ENCODE results near the gene KLHL7.

DNA sequence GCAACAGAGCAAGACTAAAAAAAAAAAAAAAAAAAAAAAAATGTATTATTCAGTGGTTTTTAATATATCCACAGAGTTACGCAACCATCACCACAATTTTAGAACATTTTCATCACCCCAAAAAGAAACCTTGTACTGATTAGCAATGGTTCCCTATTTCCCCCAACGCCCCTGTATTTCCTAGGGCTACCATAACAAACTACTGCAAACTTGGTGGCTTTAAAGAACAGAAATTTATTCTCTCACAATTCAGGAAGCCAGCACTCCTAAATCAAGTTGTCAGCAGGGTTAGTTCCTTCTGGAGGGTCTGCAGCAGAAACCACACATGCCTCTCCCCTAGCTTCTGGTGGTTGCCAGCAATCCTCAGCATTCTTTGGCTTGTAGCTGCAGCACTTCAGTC lies 70.4 kb downstream of the KLHL7 start:
- TF ChIP-seq EP300 (IDR thresholded peaks at IDR 0.05) (no peak), CTCF (IDR thresholded peaks at IDR 0.05) (no peak), POLR2AphosphoS5 (IDR thresholded peaks at IDR 0.05) (no peak), POLR2A (IDR thresholded peaks at IDR 0.05) (no peak)

Measured in suprapubic skin (tissue), 4 donors.